SW480 (cell line): Measurements from ENCODE around the gene SF1.

Source experiments
- DNase-seq: peaks from one replicate; pipeline ENCODE4 v3.0.0-alpha.2; 2016; ENCODE audit warnings: low spot score

SF1 gene

DNA sequence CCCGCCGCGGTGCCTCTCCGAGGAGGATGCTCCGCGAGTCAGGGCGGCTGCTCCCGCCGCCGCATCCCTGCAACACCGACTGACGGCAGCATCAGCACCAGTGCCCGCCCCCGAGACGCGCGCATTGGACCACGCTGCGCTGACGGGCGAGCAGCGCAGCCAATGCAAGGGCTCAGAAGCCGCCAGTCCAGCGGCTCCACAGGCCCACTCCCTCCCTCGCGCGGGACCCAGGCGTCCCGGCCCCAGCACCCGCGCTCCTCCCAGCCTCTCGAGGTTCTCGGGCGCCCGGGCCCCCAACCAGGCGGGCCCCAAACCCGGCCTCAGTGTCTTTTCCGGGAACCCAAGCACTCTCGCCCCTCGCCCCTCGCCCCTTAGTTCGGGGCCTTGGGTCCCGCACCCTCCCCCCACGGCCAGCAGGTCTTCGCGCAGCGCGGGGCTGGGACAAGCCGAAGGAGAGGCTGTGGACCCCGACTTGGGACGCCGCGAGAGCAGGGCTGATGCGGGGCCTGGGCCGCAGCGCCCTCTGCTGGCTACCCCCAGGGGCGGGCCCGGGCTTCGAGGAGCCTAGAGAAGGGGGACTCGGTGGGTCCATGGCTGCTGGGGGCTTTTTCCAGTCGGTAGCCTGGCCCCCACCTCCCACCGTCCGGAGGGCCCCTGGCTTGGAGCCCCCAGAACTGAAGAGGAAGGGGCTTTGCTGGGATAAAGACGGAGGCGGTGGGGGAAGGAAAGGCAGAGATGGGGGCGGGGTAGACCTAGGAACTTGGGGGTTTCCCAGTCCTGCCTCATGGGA is 55.0 kb downstream of the SF1 start, which contains the start of gene NRXN2:
NRXN2 (minus strand) TSS at position 81 of the 790 bp plus-strand sequence. CDS start 9,498 bp downstream, outside the sequence.
- peak; percentile 85 for DNase-seq

DNA sequence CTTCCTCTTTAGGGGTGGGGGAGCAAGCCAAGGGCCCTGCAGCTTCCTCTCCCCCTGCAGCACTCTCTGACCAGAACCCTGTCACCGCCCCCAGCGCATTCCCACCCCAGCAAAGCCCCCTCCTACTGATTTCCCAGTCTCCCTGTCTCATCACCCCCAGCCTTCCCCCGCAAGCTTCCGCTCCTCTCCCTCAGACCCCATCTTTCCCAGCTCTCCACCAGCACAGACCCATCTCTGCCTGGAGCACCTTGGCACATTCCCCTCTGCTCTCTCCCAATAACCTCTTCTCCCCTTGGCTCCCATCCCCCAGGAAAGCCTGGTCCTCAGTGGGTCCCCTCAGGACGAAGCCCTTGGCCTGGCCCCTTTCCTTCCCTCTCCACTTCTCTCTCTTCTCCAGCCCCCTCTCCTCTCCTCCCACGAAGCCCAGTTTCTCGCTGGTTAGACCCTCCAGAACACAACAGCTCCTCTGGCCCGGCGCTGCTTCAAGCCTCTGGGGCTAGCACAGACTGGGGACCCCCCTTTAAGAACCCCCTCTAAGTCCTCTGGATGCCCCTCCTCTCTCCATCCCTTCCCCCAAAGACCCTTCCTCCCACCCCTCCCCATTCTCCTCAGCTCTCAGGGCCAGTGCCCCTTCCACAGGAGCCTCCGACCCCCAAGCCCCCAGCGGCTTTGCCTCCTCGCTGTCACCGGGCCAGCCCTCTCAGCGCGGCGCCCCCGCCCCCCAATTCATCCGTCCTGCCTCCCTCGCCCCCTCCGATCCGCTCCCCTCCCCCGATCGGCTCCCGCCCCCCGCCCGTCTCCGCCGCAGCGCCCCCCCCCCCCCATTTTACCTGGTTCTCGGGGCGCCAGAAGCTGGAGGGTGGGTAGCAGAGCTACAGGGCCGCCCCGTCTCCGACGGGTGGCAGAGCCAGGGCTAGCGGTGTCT is 55.9 kb downstream of the SF1 start:
- DNase-seq: no peak

- no peak for DNase-seq
Observed at GRCh38 chr11:64721359-64721699, 57.0 kb downstream of the SF1 start.

DNA sequence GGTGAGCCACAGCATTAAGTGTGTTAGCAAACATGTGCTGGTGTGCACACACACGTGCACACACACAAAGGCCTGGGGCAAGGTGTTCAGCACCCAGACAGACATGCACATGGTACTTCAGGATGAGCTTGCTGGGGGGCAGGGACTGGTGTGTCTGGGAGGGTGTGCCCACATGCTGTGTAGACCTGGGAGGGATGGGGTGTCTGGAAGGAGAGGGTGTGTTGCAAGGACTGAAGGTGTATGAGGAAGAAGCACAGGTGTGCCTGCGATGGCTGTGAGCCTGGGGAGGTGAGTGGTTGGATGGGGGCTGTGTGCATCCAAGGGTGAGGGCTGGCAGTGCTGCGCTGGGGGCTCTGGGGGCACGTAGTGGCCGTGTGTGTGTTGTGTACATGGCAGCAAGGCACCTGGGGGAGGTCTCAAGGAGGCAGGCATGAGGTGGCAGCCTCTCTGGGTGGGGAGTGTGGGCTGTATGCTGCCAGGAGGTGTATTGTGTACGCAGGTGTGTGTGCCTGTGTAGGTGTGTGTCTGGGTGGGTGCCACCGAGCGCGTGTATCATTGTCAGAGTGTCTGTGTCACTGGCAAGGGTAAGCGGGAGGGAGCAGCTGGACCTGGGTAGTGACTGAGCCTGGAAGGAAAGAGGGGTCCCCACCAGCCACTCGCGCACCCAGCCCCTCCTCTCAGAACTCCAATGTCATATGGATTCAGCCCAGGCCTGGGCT is 57.5 kb downstream of the SF1 start:
- DNase-seq: no peak

GRCh38 chr11:64720167-64720566 is 58.2 kb downstream of the SF1 start:
- DNase-seq: no peak

- DNase-seq: no peak
Observed at GRCh38 chr11:64719406-64719805, 58.9 kb downstream of the SF1 start.

DNA sequence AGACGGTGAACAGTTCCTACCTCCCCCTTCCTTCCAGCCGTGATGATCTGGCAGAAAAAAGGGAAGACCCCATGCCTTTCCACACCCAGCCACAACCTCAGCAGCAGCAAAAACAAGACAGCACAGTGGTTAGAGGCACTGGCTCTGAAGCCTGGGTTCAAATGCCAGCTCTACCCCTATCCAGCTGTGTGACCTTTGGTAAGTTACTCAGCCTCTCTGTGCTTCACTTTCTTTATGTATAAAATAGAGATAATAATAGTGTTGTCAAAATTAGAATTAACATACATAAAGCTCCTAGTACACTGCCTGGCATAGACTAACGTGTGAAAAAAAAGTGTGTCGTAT is 59.6 kb downstream of the SF1 start:
- DNase-seq: no peak

GRCh38 chr11:64718084-64718779 is 60.1 kb downstream of the SF1 start:
- no peak for DNase-seq

DNA sequence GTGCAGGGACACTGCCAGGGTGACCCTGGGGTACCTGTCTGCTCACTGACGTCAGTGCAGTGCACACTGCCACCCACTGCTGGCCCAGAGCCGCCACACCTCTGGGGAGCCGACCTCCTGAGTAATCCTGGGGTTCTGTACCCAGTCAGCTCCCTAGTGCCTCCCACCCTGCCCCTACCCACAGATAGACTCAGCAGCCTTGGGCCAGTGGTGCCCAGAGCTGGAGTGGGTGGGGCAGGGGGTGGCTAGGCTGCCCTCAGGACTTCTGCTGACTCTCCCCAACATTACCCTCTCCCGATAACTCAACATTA is 61.1 kb downstream of the SF1 start:
- no peak for DNase-seq

DNA sequence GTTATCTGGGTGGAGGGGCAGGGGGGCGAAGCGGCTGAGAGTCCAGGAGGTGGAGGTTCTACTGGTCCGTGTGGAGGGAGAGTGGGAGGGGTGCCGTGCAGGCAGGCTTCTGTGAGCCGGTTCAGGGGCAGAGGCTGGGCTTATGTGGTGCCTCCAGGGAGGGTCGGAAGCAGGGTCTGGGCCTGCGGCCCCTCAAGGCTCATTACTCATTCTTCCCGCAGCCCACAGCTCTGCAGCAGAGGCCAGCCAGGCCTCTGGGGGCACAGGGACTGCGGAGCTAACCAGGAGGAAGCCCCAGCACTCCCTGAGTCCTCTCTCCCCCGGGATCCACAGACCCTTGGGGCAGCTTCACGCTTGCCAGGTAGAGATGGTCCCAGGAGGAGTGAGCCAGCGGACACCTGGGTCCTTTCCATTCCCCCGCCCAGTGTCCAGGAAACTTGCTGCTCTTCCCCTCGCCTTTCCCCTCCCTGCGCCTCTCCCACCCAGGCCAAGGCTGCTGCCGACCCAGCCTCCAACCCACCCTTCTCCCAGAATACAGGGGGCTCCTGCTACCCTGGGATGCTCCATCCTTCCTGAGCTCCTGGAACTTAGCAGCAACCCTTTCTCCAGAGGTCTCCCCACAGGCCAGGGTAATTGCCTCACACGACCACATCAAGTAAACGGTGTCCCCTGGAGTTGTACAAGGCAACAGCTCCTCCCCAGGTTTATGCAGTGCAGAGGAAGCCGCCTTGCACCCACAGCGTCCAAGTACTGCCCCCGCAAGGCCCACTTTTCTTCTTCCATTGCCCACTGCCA is 61.7 kb downstream of the SF1 start:
- DNase-seq: no peak

DNA sequence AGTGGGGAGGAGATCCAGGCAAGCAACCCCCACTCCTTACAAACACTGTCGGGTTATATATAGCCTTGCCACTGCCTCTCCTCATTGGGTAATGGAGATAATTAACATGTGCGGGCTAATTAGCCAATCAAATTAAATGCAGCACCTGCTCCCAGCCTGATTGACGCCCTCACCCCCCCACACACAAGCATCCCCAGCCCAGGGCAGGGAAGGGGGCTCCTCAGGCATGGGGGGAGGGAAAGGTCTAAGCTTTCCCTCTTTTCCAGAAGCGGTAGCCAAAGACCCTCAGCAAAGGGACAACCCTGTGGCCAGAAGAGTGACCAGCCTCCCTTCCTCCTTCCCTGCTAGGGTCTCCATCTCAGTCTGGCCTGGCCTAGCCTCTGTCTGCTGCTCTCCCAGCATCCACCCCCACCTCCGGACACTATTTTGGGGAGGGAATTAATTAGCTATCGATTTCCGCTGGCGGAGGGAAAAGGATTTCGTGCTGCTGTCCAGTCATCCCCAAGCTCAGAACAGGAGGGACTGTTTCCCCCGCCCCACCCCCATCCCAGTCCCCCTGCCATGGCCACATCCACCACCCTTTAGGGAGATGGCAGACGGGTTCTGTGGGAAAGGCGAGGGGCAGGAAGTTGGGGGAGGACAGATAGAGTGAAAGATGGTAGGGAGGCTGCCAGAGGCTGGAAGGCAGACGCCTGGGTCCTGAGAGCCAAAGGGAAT is 62.4 kb downstream of the SF1 start:
- DNase-seq: no peak

GRCh38 chr11:64715110-64715509 is 63.2 kb downstream of the SF1 start:
- DNase-seq: no peak

- no peak for DNase-seq
Observed at GRCh38 chr11:64714666-64715065, 63.7 kb downstream of the SF1 start.
